Kidney (tissue), 14 donors: ENCODE measurements around the gene NKAIN2. TPM values are rescaled to one million over a fixed set of nuclear protein-coding genes. Genes with fewer than 3 reads are reported as not detected.

Source experiments
- DNase-seq, 5 donors: peaks; one replicate each; pipeline ENCODE4 v3.0.0-alpha.2; 2013 to 2020
- FAIRE-seq: peaks from 2 replicates; lab custom pipeline; 2012; peaks lifted over from hg19 to GRCh38; lab: Jason Lieb, UNC
- H3K27ac ChIP-seq, 2 donors: one replicate each; pipeline ENCODE4 v1.7.0; 2013; ENCODE audit warnings: low read depth in 2 of 2, low read length in 2 of 2, inconsistent platforms in 1 of 2
- H3K27me3 ChIP-seq: one replicate; pipeline ENCODE4 v1.7.1; 2013; ENCODE audit warnings: low read length, inconsistent platforms; ENCODE audit not compliant: control insufficient read depth, insufficient read depth
- H3K36me3 ChIP-seq, 3 donors: one replicate each; pipeline versions ENCODE4 v1.7.0 to v1.7.1; 2013; ENCODE audit warnings: low read length in 3 of 3, control low read depth in 1 of 3, inconsistent platforms in 1 of 3; ENCODE audit not compliant: insufficient read depth in 3 of 3, control insufficient read depth in 2 of 3
- H3K4me1 ChIP-seq, 3 donors: one replicate each; pipeline versions ENCODE4 v1.7.0 to v1.7.1; 2013; ENCODE audit warnings: low read length in 3 of 3, inconsistent platforms in 1 of 3, low read depth in 1 of 3; ENCODE audit not compliant: control insufficient read depth in 2 of 3, insufficient read depth in 2 of 3
- H3K4me3 ChIP-seq, 3 donors: one replicate each; pipeline versions ENCODE4 v1.7.0 to v1.8.1; 2013; ENCODE audit warnings: low read length in 3 of 3, control low read depth in 1 of 3, inconsistent platforms in 1 of 3
- H3K9ac ChIP-seq, 3 donors: one replicate each; pipeline versions ENCODE4 v1.7.0 to v1.7.1; 2013; ENCODE audit warnings: low read length in 3 of 3, control low read depth in 1 of 3, inconsistent platforms in 1 of 3
- H3K9me3 ChIP-seq, 3 donors: one replicate each; pipeline versions ENCODE4 v1.7.0 to v1.7.1; 2013; ENCODE audit warnings: low read length in 3 of 3, control low read depth in 1 of 3, inconsistent platforms in 1 of 3; ENCODE audit not compliant: control insufficient read depth in 2 of 3, insufficient read depth in 1 of 3
- intact Hi-C: fragments of 100-400 bp; cut with DNase I; formaldehyde crosslinking; loops from one replicate; pipeline ENCODE4 v1.11.1; 2022
- polyA plus RNA-seq: library from polyadenylated mRNA; stranded (reverse); fragments of 350-450 nt; fragmentation: Illumina TruSeq; extraction: RNeasy Lipid Tissue Mini Kit (QIAGEN cat#74804); gene quantifications from one replicate; pipeline ENCODE4 v1.2.3, GENCODE V29; 2014; ENCODE audit warnings: low read depth, low replicate concordance; ENCODE audit not compliant: insufficient read depth
- total RNA-seq: library from RNA; stranded (reverse); fragmentation: NEBNext Ultra II Directional; extraction: Animal tissue kit (Norgen Biotek cat#: 25700); gene quantifications from one replicate; pipeline ENCODE4 v1.2.1, GENCODE V29; 2021
- TF ChIP-seq, protein P1 (sequence below): IDR thresholded peaks from 3 replicates; pipeline ENCODE4 v1.5.1; 2012; ENCODE audit warnings: mild to moderate bottlenecking, moderate library complexity, borderline replicate concordance; ENCODE audit not compliant: insufficient read depth; ENCODE audit errors: extremely low read depth
- donor health status: control.
- donor health status: control.
- donor health status: control.
- donor health status: control.
- donor health status: control.
- donor health status: DM: yes; HTN: yes; CAD: no.
- donor health status: Normal renal cell carcinoma (clear cell type).

NKAIN2 gene
- total and polyA plus RNA-seq, 2 donors from 2014 or later, result 0.39 to 1.8 TPM

DNA sequence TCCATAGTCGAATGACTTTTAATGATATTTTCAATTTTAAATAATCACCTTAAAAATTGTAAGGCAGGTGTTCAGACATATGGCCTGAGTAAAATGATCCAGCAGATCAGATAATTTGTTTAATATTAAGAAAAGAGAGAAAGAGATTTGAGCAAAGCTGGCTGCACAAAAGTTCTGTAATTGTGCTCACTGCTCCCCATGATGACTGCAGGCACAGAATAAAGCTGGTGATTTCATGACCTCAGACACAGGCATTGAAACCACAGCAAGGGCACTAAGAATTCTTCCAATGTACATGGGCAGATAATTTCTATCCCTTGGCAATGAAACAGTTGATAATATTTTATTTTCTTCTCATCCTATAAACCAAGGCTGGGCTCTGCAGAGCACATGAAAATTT lies 553.1 kb downstream of the NKAIN2 start:
- H3K9me3 ChIP-seq, result no peaks in the 10 kb centered on the region
- TF ChIP-seq, protein P1, sequence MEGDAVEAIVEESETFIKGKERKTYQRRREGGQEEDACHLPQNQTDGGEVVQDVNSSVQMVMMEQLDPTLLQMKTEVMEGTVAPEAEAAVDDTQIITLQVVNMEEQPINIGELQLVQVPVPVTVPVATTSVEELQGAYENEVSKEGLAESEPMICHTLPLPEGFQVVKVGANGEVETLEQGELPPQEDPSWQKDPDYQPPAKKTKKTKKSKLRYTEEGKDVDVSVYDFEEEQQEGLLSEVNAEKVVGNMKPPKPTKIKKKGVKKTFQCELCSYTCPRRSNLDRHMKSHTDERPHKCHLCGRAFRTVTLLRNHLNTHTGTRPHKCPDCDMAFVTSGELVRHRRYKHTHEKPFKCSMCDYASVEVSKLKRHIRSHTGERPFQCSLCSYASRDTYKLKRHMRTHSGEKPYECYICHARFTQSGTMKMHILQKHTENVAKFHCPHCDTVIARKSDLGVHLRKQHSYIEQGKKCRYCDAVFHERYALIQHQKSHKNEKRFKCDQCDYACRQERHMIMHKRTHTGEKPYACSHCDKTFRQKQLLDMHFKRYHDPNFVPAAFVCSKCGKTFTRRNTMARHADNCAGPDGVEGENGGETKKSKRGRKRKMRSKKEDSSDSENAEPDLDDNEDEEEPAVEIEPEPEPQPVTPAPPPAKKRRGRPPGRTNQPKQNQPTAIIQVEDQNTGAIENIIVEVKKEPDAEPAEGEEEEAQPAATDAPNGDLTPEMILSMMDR, result no peak
- H3K4me1 ChIP-seq, result no peaks in the 10 kb centered on the region
- no peak overlapping the region for H3K9ac ChIP-seq
- DNase-seq, result no peak
- no peak for FAIRE-seq
- intact Hi-C loops, result no loop called here
- no peaks in the 10 kb centered on the region for H3K27me3 ChIP-seq
- no peak overlapping the region for H3K27ac ChIP-seq
- H3K4me3 ChIP-seq, result no peak overlapping the region
- H3K36me3 ChIP-seq, result no peaks in the 10 kb centered on the region

DNA sequence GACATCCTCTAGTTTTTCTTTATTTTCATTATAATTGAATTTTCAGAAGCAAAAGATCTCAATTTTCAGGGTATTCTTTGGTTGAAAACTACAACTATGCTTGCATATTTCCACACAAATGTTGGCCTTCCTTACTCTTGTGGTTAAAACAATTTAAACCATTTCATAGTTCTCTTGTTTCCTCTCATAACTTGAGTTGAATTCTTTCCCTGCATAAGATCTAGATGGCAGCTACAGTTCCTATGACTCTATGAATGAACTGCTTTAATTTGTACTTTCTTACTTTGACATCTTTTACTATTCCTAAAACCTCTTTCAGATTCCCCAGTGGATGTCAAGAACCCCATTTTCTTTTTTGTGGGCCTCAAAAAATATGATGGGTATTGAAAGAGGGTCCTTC lies 564.5 kb downstream of the NKAIN2 start:
- no peak overlapping the region for H3K9ac ChIP-seq
- intact Hi-C loops, result no loop called here
- TF ChIP-seq, protein P1, result no peak

DNA sequence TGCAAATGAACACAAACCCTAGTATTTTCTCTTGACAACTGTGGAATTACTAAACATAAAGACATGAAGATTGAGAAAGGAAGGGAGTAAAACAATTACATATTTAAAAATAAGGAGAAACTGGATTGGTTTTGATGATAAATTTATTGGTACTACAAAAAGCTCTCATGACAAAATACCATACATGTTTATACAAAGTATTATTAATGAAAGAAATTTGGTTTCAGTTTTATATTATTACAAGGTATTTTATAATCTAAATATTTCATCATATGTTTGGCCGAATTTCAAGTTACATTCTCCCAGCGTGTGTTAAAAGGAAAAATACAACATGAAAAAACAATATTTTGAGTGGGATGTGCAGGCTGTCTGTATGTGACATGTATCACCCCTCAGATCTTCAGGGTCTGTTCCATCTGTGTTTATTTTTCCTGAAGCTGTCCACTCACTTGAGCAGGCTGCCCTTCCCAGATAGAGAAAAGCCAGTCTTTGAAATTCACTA lies 568.4 kb downstream of the NKAIN2 start:
- Histone ChIP-seq H3K27me3 (no peaks in the 10 kb centered on the region), H3K9ac (no peak overlapping the region), H3K27ac (no peak overlapping the region), H3K4me1 (no peaks in the 10 kb centered on the region), H3K36me3 (no peaks in the 10 kb centered on the region), H3K4me3 (no peak overlapping the region), H3K9me3 (no peaks in the 10 kb centered on the region)
- TF ChIP-seq, protein P1, result no peak
- intact Hi-C loops, result no loop called here
- peak in 2 of 5 donors; percentile 19 to 41 for DNase-seq
- no peak for FAIRE-seq

More for the DNA sequence above, 564.5 kb downstream of the NKAIN2 start:
- Histone ChIP-seq H3K27me3 (no peaks in the 10 kb centered on the region), H3K36me3 (no peaks in the 10 kb centered on the region), H3K4me1 (no peaks in the 10 kb centered on the region), H3K27ac (no peak overlapping the region), H3K9me3 (no peaks in the 10 kb centered on the region), H3K4me3 (no peak overlapping the region)
- FAIRE-seq, result no peak
- DNase-seq, result no peak

DNA sequence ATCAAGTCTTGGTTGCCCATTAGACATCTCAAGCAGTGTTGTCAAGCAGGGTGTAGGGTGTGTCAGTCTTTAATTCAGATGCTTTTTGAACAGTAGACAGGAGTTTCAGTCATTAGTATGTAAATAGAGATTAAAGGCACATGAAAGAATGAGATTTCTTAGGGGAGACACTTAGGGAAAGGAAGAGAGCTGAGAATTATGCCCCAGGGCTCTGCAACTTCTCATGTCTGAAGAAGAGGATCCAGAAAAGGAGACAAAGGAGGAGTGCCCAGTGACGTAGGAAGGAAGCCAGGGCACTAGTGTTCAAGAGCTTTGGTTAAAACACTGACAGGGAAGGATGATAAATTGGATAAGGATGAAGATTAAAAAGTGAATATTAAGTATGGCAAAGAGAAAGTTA lies 569.7 kb downstream of the NKAIN2 start:
- Histone ChIP-seq H3K9me3 (no peaks in the 10 kb centered on the region), H3K9ac (no peak overlapping the region), H3K4me3 (no peak overlapping the region), H3K27ac (no peak overlapping the region), H3K36me3 (no peaks in the 10 kb centered on the region), H3K27me3 (no peaks in the 10 kb centered on the region), H3K4me1 (no peaks in the 10 kb centered on the region)
- intact Hi-C loops, result no loop called here
- FAIRE-seq (no peak), DNase-seq (no peak)
- TF ChIP-seq, protein P1, result no peak
